ENCODE data around the gene CD248. TPM values are rescaled to one million over a fixed set of nuclear protein-coding genes. Genes with fewer than 3 reads are reported as not detected.
A peak's percentile ranks its signal among the peaks of the same experiment; 100 is the strongest.

Gene CD248
- total RNA-seq, 2 donors from 2014 or later: 22.9 to 32.4 TPM

GRCh38 chr11:66336234-66337102 is 19.6 kb upstream of the CD248 start, which contains the start of gene RIN1:
Gene RIN1 (minus strand): TSS chr11:66336434. CDS start chr11:66336402, 32 bp downstream.
- peak; percentile 48 for ATAC-seq (ENCODE audit: insufficient number of reproducible peaks, low FRiP score, low read depth)
- Histone ChIP-seq H3K36me3 (peaks cover 25% of the 10 kb centered on the region), H3K4me3 (peak within 1 kb of the TSS; percentile 83), H3K4me1 (ENCODE audit: control insufficient read depth in 1 of 2, low read depth in 2 of 2) (peaks cover 13 to 20% of the 10 kb centered on the region in 2 donors), H3K9me3 (no peaks in the 10 kb centered on the region), H3K27ac (peak within 1 kb of the TSS; percentile 10 to 55), H3K27me3 (replicated peaks; ENCODE audit: insufficient read depth) (no peaks in the 10 kb centered on the region)
- no peak for DNase-seq (ENCODE audit: low spot score)
- TF ChIP-seq, protein P1, sequence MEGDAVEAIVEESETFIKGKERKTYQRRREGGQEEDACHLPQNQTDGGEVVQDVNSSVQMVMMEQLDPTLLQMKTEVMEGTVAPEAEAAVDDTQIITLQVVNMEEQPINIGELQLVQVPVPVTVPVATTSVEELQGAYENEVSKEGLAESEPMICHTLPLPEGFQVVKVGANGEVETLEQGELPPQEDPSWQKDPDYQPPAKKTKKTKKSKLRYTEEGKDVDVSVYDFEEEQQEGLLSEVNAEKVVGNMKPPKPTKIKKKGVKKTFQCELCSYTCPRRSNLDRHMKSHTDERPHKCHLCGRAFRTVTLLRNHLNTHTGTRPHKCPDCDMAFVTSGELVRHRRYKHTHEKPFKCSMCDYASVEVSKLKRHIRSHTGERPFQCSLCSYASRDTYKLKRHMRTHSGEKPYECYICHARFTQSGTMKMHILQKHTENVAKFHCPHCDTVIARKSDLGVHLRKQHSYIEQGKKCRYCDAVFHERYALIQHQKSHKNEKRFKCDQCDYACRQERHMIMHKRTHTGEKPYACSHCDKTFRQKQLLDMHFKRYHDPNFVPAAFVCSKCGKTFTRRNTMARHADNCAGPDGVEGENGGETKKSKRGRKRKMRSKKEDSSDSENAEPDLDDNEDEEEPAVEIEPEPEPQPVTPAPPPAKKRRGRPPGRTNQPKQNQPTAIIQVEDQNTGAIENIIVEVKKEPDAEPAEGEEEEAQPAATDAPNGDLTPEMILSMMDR (IDR thresholded peaks at IDR 0.05): no peak

DNA sequence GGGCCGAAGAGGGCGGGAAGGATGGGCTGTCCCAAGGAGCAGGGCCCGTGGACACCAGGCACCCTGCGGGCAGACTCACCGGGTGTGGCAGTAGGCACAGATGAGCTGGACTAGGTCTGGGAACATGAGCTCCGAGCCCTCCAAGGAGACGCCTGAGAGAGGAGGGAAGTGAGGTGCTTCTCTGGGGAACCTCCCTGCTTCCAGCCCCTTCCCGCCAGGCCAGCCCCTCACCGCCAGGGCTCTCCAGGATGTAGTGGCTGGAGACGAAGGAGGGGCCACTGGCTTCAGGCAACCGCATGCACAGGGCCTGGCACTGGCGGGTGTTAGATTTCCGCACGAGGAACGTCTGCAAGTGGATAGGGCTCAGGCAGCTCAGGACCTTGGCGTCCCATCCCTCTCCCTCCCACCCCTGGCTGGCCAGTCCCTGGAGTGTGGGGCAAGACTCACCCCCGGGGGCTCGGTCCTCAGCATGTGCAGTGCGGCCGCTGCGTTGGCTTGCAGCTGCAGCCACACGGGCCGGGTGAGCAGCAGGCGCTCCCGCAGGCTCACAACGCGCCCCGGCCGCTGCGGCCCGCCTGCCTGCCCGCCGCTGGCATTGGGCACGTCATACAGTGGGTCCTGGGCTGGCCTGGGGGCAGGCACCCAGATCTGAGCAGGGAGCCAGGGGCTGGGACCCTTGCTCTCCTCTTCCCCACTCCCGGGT is 18.8 kb upstream of the CD248 start:
- TF ChIP-seq, protein P1 (IDR thresholded peaks at IDR 0.05): no peak
- Histone ChIP-seq H3K27me3 (replicated peaks; ENCODE audit: insufficient read depth) (no peaks in the 10 kb centered on the region), H3K27ac (peak overlapping the region; percentile 10 to 55), H3K36me3 (peaks cover 18% of the 10 kb centered on the region), H3K4me1 (ENCODE audit: control insufficient read depth in 1 of 2, low read depth in 2 of 2) (peaks cover 13 to 20% of the 10 kb centered on the region in 2 donors), H3K9me3 (no peaks in the 10 kb centered on the region), H3K4me3 (peak overlapping the region; percentile 83)
- no peak for ATAC-seq (ENCODE audit: insufficient number of reproducible peaks, low FRiP score, low read depth)
- no peak for DNase-seq (ENCODE audit: low spot score)

- H3K36me3 ChIP-seq: peaks cover 10% of the 10 kb centered on the region
- DNase-seq (ENCODE audit: low spot score) (no peak), ATAC-seq (ENCODE audit: insufficient number of reproducible peaks, low FRiP score, low read depth) (no peak)
- TF ChIP-seq, protein P1 (IDR thresholded peaks at IDR 0.05): no peak
- peaks cover 13 to 20% of the 10 kb centered on the region in 2 donors for H3K4me1 ChIP-seq (ENCODE audit: control insufficient read depth in 1 of 2, low read depth in 2 of 2)
- peak overlapping the region; percentile 83 for H3K4me3 ChIP-seq
- H3K27ac ChIP-seq: no peak overlapping the region
- H3K9me3 ChIP-seq: no peaks in the 10 kb centered on the region
- no peaks in the 10 kb centered on the region for H3K27me3 ChIP-seq (replicated peaks; ENCODE audit: insufficient read depth)
These were observed 18.0 kb upstream of the CD248 start for GRCh38 chr11:66334605-66335442.

GRCh38 chr11:66333896-66334604 is 17.2 kb upstream of the CD248 start:
- Histone ChIP-seq H3K9me3 (no peaks in the 10 kb centered on the region), H3K4me1 (ENCODE audit: control insufficient read depth in 1 of 2, low read depth in 2 of 2) (peaks cover 13 to 20% of the 10 kb centered on the region in 2 donors), H3K36me3 (peaks cover 8% of the 10 kb centered on the region), H3K27ac (no peak overlapping the region), H3K4me3 (no peak overlapping the region), H3K27me3 (replicated peaks; ENCODE audit: insufficient read depth) (no peaks in the 10 kb centered on the region)
- ATAC-seq (ENCODE audit: insufficient number of reproducible peaks, low FRiP score, low read depth): no peak
- no peak for DNase-seq (ENCODE audit: low spot score)
- TF ChIP-seq, protein P1 (IDR thresholded peaks at IDR 0.05): no peak
